GM19324 (cell line): ENCODE results near the gene IFT88.

Experiments
- ATAC-seq: cut with Tn5 transposase; IDR thresholded peaks from one replicate; pipeline ENCODE4 v1.9.1; 2021; ENCODE audit warnings: mild to moderate bottlenecking, moderate library complexity; ENCODE audit not compliant: unreplicated experiment, low FRiP score

IFT88 gene

DNA sequence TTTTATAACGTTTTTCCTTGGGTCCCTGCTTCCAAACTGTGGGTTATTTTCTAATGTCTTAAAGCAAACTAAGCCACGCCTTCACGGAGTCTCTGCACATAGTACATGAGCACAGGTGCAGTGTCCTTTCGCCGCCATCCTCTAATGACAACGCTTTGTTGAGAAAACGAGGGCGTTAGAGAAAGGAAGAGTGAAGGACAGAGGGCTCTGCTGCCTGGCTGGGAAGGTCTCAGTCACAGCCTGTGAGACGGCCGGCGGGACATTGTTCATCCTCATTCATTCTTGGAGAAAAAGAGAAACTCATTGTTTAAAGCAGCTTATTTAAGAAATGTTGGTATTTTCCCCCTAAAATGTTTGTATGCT is 146.0 kb downstream of the IFT88 start:
- no peak for ATAC-seq

DNA sequence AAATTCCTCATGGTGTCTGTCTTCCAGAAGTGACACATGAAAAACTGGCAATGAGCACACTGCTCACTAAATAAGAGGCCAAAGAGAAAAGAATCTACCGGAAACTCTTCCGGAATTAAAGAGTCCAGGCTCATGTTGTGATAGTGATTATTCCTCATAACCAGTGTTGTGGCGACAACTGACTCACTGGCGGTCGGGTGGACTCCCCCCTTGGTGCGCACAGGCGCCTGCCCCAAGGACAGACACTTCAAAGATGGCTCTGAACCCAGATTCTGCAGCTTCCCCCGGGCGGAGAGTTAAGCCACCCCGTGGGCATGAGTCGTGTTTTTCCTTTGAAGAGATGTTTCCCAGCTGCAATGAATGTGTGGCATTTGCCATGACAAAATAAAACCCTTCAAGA is 146.8 kb downstream of the IFT88 start:
- ATAC-seq, result no peak

DNA sequence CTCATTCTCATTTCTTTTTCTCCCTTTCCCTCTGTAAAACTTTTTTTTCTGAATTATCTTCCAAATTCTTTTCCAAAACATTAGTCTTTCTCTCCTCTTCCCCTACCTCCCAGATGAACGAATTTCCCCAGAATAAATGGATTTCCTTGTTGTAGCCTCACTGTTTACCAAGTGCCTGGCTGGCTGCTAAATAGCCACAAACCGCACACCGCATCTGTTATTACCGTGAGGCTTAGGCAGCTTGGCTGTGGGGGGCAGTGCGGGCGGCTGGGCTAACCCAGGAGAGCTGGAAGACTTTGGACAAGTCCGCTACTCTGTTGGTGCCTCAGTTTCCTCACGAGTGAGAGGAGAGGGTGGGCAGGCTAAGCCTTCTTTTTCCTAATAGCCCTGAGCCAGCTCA is 147.2 kb downstream of the IFT88 start:
- no peak for ATAC-seq

DNA sequence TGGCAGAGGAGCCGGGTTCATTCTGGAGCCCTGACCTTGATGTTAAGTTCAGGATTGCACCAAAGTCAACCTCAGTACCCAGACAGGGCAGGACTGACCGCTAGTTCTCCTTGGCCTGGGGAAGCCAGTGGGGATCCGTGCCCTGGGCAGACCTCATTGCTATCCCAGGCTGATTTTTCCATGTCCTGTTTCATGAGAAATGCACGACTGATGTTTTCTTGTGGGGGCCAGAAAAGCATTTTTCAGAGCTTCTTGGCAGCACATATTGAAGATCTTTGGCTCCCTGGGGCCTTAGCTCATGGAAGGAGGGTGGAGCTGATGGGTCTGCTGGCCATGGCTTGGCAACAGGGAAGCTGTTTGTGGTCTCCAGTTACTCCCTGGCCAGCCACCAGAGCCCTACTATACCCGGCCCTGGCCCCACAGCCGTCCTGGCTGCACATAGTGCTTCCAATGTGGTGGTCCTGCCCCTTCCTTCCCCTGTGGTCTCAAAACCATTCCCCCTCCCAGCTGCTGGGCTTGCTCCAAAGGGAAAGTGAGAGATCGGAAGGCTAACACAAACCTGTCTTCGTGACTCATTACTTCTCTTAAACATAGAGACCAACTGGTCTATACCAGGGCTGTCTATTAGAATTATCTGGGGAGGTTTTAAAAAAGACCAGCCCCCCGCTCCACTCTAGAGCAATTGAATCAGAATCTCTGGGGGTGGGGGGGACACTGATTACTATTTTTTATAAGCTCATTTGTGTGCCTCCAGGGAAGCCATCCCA is 147.8 kb downstream of the IFT88 start:
- no peak for ATAC-seq

DNA sequence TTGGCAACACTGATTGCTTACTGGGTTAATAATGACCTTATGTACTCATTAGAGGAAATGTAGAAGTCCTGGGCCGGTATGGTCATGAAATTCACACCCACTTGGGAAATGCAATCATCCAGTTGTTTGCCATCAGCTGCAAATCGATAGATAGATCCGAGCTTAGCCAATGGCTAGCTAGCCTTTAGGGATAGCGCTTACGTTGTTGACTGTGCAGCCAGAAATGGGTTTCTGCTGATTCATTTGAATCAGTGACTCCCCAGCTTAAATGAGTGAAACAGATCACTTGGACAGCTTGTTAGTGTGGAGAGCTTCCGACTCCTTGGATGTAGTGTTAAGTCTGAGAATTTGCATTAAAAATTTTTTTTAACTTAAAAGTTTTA is 148.4 kb downstream of the IFT88 start:
- no peak for ATAC-seq

DNA sequence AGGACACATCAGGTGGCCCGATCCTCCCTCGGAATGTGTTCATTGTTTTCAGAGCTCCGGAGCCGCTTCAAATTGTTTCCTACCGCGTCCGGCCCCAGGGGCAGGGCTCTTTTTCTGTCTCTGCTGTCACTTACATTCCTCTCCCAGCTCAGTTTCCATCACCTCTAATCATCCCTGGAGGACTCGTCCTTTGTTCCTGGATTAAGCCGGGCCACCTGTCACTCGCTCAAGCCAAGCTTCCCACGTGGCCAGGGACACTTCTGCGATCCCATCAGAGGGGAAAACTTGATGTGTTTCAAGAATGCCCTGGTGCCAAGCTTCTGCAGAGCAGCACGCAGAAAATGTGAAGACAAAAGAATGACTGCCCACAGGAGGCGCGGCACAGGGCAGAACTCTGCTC is 150.0 kb downstream of the IFT88 start:
- no peak for ATAC-seq

DNA sequence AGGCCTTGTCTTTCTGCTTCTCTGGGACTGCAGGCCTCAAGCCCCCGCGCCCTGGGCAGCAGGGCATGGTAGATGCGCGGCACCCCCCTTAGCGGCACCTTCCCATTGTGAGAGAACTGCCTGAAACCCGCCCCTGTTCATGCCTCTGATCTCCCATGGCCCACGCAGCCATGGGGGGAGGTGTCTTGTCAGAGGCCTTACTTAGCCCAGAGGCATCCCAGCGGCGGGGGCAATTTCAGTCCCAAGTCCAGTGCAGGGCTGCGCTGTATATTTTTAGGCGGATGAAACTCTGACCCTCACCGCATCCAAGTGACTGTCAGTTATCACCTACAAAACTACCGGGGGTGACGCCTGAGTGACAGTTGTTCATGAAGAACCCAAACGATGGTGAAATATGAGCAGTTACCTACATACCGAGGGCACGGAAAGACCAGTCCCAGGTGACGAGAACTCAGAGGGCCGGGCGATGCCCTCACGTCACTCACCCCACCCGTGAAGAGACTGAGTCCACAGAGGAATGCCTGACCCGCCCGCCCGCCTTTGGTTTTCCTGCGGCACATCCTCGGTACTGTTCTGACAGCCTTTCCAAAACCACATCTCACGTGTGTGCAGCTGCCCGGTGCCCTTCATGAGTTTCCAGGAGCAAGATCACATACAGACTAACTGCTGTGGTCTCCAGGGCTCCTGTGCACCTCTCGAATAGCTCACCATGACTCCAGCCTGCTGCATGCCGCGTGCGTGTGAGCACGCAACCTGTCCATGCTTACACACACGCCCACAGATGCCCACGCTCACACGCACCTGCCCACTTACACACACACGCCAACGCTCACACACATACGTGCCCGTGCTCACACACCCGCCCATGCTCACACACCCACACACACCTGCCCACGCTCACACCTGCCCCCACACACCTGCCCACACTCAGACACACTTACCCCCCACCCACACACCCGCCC is 150.9 kb downstream of the IFT88 start:
- ATAC-seq, result no peak

DNA sequence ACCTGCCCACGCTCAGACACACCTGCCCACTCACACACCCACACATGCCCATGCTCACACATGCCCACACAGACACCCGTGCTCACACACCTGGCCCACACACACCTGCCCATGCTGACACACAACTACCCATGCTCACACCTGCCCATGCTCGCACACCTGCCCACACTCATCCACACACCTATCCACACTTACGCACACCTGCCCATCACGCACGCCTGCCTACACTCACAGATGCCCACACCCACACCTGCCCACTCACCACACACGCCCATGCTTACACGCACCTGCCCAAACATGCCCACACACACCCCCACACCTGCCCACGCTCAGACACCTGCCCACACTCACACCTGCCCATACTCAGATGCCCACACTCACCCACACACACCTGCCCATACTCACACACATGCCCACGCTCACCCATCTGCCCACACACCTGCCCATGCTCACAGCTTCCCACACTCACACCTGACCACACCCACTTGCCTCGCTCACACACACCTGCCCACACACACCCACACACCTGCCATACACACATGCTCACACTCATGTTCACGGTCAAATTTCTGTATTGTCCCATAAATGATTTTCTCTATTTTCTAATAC is 152.1 kb downstream of the IFT88 start:
- ATAC-seq, result no peak

DNA sequence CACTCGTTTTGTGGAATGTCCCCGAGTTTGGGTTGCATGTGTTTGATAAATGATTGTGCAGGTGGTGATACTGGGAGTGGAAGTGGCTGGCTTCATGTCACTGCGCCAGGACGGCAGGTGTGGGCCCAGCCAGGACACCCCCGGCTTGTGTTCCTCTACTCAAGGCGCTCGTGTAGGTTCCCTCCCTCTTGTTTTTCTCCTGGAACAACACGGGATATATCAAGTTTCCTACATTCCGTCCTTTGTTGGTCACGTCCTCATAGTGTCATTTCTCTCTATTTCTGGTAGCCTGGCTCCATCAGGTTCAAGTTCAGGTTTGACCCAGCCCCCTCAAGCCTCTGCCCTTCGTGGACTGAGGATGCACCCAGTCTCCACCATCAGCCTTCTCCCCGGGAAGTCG is 152.8 kb downstream of the IFT88 start:
- no peak for ATAC-seq

DNA sequence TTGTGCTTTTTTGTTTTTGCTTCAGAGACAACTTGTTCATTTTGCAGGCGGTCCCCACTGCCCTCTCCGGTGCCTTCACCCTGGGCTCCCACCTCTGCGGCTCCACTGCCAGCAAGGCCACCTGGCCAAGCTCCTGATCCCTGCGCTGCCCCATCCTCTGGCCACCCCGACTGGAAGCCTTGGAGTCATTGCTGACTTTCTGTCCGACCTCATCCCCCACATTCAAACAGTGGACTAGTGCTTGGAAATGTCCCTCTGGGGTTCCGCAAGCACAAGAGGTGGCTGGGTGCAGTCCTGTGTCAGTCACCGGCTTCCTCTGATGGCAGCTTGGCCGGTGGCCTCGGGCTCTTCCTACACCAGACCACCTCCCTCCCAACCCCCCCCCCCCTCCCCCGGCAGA is 153.5 kb downstream of the IFT88 start:
- ATAC-seq, result no peak

DNA sequence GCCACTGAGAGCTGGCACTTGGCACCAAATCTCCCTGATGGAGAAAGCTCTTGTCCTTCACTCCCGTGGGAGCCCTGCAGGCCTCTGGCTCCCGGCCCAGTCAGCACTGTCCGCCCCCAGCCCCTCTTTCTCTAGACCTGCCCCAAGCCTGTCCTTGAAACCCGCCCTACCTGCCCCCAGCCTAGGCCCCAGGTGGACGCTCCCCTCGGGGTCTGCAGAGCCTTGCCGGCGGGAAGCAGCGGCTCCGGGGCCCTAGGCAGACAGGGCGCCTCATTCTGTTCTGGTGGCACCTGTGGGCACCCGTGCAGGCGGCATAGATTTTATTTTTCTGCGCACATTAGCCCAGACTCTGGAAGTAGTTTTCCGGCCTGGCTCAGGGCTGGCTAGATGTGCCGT is 154.1 kb downstream of the IFT88 start:
- ATAC-seq, result no peak

DNA sequence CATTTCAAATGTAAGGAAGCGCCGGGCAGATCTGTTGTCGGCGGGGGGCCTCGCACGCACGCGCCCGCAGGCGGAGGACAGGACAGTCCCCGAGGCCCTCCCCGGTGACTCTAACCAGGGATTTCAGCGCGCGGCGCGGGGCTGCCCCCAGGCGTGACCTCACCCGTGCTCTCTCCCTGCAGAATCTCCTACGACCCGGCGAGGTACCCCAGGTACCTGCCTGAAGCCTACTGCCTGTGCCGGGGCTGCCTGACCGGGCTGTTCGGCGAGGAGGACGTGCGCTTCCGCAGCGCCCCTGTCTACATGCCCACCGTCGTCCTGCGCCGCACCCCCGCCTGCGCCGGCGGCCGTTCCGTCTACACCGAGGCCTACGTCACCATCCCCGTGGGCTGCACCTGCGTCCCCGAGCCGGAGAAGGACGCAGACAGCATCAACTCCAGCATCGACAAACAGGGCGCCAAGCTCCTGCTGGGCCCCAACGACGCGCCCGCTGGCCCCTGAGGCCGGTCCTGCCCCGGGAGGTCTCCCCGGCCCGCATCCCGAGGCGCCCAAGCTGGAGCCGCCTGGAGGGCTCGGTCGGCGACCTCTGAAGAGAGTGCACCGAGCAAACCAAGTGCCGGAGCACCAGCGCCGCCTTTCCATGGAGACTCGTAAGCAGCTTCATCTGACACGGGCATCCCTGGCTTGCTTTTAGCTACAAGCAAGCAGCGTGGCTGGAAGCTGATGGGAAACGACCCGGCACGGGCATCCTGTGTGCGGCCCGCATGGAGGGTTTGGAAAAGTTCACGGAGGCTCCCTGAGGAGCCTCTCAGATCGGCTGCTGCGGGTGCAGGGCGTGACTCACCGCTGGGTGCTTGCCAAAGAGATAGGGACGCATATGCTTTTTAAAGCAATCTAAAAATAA is 154.7 kb downstream of the IFT88 start:
- ATAC-seq, result no peak

DNA sequence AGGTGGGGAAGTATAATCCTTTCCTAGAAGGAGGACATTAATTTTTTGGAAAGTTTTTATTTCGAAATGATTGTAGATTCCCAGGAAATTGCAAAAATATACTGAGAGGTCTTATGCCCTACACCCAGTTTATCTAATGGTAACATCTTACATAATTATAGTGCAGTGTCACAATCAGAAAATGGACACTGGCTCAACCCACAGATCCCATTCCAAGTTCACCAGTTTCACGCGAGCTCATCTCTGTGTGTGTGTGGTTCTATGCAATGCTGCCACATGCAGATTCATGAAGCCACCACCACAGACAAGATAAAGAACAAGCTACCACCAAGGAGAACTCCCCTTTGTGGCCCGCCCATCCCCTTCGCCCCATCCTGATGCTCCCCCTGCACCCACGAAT is 160.9 kb downstream of the IFT88 start:
- ATAC-seq, result no peak

DNA sequence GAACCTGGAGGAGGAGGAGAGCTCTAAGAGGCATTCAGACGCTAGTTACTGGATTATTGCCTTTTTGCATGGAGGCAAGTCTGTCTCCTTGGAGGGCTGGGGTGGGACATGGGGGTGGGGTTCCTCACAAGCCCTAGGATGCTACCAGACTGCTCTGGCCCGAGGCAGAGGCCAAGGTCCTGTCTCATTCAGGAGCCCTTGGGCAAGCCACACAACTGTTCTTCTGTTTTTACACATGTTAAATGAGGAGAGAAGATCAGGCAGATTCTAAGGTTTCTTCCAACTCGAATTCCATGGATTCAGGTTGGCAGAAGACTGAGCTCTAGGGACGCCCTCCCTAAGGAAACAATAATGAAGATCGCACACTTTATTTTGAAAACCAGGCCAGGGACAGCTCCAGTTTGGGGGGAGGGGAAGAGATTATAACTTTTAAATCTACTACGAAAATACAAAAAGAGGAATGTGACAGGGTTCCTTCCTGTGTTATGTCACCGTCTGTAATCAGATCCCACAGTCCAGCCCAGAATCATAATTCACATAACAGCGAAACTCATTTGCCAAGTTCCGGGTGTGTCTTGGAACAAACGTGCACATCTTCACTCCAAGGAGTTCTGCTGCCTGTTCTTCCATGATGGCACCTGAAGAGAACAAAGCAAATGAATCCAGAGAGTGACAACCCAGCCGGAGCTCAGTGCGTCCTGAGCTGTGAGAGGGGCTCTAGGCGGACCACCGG is 161.8 kb downstream of the IFT88 start:
- ATAC-seq, result no peak

DNA sequence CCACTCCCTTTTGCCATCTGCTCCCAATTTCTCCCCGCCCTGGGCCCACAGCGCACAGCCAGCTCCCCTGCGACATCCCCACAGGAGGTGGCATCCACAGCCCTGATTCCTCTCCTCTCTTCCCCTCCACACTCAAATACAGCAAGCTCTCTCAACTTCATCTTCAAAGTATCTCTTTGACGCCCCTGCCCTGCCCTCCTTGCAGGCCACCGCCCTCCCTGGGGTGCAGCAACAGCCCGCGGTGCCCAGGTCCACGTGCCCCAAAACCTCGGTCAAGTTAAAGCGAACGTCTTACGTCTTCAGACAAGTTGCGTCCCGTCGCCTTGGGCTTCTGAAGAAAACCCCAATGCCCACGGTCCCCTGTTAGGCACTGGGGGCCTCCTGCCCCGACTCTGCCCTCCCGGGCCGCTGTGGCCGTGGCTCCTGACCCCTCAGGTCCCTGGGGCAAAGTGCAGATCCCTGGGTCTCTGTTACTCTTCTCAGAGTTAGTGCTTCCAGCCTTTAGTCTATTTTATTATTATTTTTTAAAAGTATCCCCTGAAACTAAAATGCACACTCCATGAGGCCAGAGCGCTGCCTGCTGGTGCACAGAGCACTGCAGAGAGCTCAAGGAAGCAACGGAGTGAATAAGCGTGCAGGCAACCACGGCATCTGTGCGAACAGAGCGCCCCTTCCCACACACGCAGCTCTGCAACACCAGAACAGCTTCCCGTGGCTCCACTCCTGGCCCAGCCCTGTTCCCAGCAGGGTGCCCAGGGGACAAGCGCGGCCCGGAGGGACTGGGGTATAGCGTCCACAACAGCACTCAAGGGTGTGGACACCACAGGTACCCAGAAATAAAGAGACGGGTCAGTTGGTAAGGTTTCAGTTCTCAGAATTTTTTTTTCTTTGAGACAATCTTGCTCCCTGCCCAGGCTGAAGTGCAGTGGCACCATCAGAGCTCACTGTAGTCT is 163.0 kb downstream of the IFT88 start:
- no peak for ATAC-seq

DNA sequence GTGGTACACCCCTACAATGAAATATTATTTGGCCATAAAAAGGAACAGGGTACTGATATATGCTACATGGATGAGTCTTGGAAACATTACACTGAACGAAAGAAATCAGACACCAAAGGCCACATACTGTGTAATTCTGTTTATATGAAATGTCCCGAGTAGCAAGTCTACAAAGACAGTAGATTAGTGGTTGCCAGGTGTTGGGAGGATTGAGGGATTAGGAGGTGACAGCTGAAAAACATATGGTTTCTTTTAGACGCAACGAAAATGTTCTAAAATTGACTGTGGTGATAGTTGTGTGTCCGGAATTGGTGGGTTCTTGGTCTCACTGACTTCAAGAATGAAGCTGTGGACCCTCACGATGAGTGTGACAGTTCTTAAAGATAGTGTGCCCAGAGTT is 171.7 kb downstream of the IFT88 start:
- ATAC-seq, result no peak

DNA sequence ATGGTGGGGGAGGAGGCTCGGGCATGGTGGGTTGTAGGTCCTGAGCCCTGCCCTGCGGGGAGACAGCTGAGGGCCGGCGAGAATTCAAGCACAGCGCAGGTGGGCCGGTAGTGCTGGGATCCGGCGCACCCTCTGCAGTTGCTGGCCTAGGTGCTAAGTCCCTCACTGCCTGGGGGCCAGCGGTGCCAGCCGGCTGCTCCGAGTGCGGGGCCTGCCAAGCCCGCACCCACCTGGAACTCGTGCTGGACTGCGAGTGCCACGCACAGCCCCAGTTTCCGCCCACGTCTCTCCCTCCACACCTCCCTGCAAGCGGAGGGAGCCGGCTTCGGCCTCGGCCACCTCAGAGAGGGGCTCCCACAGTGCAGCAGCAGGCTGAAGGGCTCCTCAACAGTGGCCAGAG is 173.1 kb downstream of the IFT88 start:
- ATAC-seq, result no peak
